ENCODE results near the gene HS3ST3B1. TPM values are rescaled to one million over a fixed set of nuclear protein-coding genes. Genes with fewer than 3 reads are reported as not detected.
A peak's percentile ranks its signal among the peaks of the same experiment; 100 is the strongest.

HS3ST3B1 gene
- total RNA-seq, 2 donors from 2014 or later = 13.2 to 22.0 TPM

DNA sequence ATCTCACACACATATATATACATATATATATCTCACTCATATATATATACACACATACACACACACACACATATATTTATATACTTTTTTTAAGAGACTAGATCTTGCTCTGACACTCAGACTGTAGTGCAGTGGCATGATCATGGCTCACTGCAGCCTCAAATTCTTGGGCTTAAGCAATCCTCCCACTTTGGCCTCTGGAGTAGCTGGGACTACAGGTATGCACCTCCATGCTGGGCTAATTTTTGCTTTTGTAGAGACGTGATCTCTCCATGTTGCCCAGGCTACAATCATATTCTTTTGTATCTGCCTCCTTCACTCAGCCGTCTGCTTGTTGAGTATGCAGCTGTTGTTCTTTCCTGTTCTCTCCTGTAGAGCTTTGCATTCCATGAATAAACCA lies 60.6 kb downstream of the HS3ST3B1 start:
- H3K27ac Mint-ChIP-seq = no peak overlapping the region
- no peak for DNase-seq (ENCODE audit: low spot score)
- H3K36me3 Mint-ChIP-seq = no peaks in the 10 kb centered on the region
- ATAC-seq = no peak
- H3K4me3 Mint-ChIP-seq = no peak overlapping the region
- H3K27me3 Mint-ChIP-seq = peaks cover 7 to 14% of the 10 kb centered on the region in 2 donors
- H3K9me3 Mint-ChIP-seq = no peaks in the 10 kb centered on the region
- H3K4me1 Mint-ChIP-seq (ENCODE audit: low read depth in 2 of 2) = peaks cover 20 to 21% of the 10 kb centered on the region in 2 donors

DNA sequence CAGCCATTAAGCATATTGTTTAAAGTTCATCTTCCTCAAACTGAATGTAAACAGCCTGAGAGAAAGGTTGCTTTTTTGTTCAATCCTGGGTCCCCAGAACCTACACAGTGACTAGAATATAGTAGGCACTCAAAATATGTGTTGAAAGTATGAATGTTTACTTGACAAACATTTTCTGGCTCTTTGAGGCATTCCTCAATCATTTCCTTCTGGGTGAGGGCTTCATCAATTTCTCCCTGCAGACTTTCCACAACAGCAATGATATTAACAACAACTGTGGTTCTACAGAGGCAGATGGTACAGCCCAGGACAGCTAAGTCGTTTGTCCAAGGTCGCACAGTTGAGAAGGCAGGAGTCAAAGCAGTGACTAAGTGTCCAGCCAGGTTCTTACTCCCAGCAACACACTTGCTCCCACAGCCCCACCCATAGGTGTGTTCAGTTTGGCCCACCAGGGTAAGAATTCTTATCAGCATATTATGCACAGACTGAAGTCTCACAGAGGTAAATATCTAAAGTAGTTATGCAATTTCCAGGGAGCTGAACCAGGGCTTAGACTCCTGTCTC lies 61.1 kb downstream of the HS3ST3B1 start:
- Mint-ChIP-seq H3K36me3 (no peaks in the 10 kb centered on the region), H3K4me1 (ENCODE audit: low read depth in 2 of 2) (peaks cover 20 to 21% of the 10 kb centered on the region in 2 donors), H3K27me3 (peaks cover 7 to 14% of the 10 kb centered on the region in 2 donors), H3K27ac (no peak overlapping the region), H3K9me3 (no peaks in the 10 kb centered on the region), H3K4me3 (no peak overlapping the region)
- ATAC-seq (no peak), DNase-seq (ENCODE audit: low spot score) (no peak)

DNA sequence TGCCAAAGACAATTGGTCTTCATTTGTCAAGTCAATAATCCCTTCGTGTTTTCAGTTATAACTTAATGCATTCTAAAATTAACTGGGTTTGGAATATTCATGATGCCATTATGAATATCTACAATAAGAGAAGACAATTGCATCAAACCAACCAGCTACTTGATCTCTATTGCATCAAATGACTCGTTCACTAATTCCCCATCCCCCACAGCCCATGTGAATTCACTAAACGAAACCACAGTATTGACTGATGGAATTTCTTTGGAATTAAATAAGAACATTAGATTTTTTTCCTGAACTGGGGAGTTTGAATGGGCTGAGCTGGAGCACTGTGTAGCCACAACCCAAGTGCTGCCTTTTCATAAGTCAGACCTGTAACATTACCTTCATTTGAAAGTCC lies 65.3 kb downstream of the HS3ST3B1 start:
- ATAC-seq (no peak), DNase-seq (ENCODE audit: low spot score) (no peak)
- H3K4me3 Mint-ChIP-seq = no peak overlapping the region
- peaks cover 0 to 7% of the 10 kb centered on the region in 2 donors for H3K27me3 Mint-ChIP-seq
- H3K4me1 Mint-ChIP-seq (ENCODE audit: low read depth in 2 of 2) = peaks cover under 1 to 3% of the 10 kb centered on the region in 2 donors
- H3K27ac Mint-ChIP-seq = no peak overlapping the region
- no peaks in the 10 kb centered on the region for H3K9me3 Mint-ChIP-seq
- H3K36me3 Mint-ChIP-seq = no peaks in the 10 kb centered on the region

- Mint-ChIP-seq H3K4me1 (ENCODE audit: low read depth in 2 of 2) (peaks cover 0 to 13% of the 10 kb centered on the region in 2 donors), H3K36me3 (no peaks in the 10 kb centered on the region), H3K9me3 (no peaks in the 10 kb centered on the region), H3K27me3 (peaks cover 0 to 6% of the 10 kb centered on the region in 2 donors), H3K4me3 (no peak overlapping the region), H3K27ac (no peak overlapping the region)
- ATAC-seq (no peak), DNase-seq (ENCODE audit: low spot score) (no peak)
Observed at GRCh38 chr17:14372461-14372860, 71.6 kb downstream of the HS3ST3B1 start.

GRCh38 chr17:14372905-14373613 lies 72.2 kb downstream of the HS3ST3B1 start:
- no peak for DNase-seq (ENCODE audit: low spot score)
- no peaks in the 10 kb centered on the region for H3K36me3 Mint-ChIP-seq
- no peak overlapping the region for H3K4me3 Mint-ChIP-seq
- ATAC-seq = no peak
- no peaks in the 10 kb centered on the region for H3K9me3 Mint-ChIP-seq
- H3K4me1 Mint-ChIP-seq (ENCODE audit: low read depth in 2 of 2) = peaks cover 0 to 13% of the 10 kb centered on the region in 2 donors
- no peak overlapping the region for H3K27ac Mint-ChIP-seq
- H3K27me3 Mint-ChIP-seq = peaks cover 0 to 6% of the 10 kb centered on the region in 2 donors

DNA sequence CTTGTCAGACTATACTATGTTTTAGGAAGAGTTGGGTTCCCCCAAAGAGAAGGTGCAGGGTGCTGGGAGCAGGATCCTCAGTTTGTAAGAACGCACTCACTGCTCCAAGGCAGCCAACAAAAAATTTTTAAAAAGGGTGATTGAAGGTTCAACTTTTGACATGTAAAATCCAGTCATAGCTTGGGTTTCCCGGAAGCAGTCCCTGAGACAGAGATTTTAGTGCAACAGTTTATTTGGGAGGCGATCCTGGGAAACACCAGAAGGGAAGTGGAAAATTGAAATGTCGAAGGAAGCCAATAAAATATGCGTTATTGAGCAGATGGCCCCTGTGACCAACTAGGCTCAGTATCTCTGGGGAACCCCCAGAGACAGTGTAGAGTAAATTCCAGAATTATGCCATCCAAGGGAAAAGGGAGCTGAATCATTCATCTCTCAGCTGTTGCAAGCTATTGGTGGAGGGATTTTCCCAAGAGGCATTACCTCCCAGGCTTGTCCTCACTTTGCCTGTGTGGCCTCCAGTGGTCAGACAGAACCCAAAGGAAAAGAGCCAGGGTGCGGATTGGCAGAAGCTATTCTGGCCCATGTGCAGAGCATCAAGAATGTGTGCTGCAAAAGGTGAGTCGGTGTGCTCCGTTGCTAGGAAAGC lies 72.9 kb downstream of the HS3ST3B1 start:
- no peak overlapping the region for H3K27ac Mint-ChIP-seq
- ATAC-seq = peak in 1 of 2 donors; percentile 68

DNA sequence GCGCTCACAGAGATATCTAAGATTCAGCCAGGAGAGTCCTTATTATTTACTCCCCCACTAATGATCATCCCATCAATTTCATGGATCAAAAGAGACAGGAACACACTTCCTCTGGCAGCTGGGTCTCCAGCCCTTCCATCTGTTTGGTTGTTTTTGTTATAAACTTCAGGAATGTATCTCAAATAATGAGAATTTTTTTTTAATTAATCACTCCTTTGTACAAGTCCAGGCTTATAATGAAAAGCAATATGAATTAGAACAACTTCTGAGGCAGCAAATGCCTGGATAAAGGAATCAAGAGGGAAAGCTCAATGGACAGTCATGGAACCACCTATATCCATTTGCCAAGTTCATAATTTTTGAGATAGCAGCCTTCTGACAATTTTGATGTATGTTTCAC lies 73.4 kb downstream of the HS3ST3B1 start:
- ATAC-seq (no peak), DNase-seq (ENCODE audit: low spot score) (no peak)
- Mint-ChIP-seq H3K27me3 (peaks cover 0 to 6% of the 10 kb centered on the region in 2 donors), H3K36me3 (no peaks in the 10 kb centered on the region), H3K9me3 (no peaks in the 10 kb centered on the region), H3K4me1 (ENCODE audit: low read depth in 2 of 2) (peaks cover 0 to 18% of the 10 kb centered on the region in 2 donors), H3K27ac (no peak overlapping the region), H3K4me3 (no peak overlapping the region)

More for the DNA sequence above, 72.9 kb downstream of the HS3ST3B1 start:
- Mint-ChIP-seq H3K9me3 (no peaks in the 10 kb centered on the region), H3K4me1 (ENCODE audit: low read depth in 2 of 2) (peaks cover 0 to 13% of the 10 kb centered on the region in 2 donors), H3K27me3 (peaks cover 0 to 6% of the 10 kb centered on the region in 2 donors), H3K4me3 (no peak overlapping the region), H3K36me3 (no peaks in the 10 kb centered on the region)
- no peak for DNase-seq (ENCODE audit: low spot score)

- H3K27ac Mint-ChIP-seq = no peak overlapping the region
- DNase-seq (ENCODE audit: low spot score) (no peak), ATAC-seq (no peak)
- peaks cover 0 to 3% of the 10 kb centered on the region in 2 donors for H3K27me3 Mint-ChIP-seq
- no peaks in the 10 kb centered on the region for H3K36me3 Mint-ChIP-seq
- H3K9me3 Mint-ChIP-seq = no peaks in the 10 kb centered on the region
- H3K4me1 Mint-ChIP-seq (ENCODE audit: low read depth in 2 of 2) = peaks cover 0 to 18% of the 10 kb centered on the region in 2 donors
- no peak overlapping the region for H3K4me3 Mint-ChIP-seq
Observed at GRCh38 chr17:14376666-14377065, 75.8 kb downstream of the HS3ST3B1 start.

- no peaks in the 10 kb centered on the region for H3K36me3 Mint-ChIP-seq
- peak overlapping the region in 1 of 2 donors; percentile 23 for H3K27ac Mint-ChIP-seq
- H3K27me3 Mint-ChIP-seq = no peaks in the 10 kb centered on the region
- no peak overlapping the region for H3K4me3 Mint-ChIP-seq
- no peaks in the 10 kb centered on the region for H3K9me3 Mint-ChIP-seq
- peaks cover 0 to 5% of the 10 kb centered on the region in 2 donors for H3K4me1 Mint-ChIP-seq (ENCODE audit: low read depth in 2 of 2)
- ATAC-seq (no peak), DNase-seq (ENCODE audit: low spot score) (no peak)
Observed at GRCh38 chr17:14381606-14382005, 80.7 kb downstream of the HS3ST3B1 start.

DNA sequence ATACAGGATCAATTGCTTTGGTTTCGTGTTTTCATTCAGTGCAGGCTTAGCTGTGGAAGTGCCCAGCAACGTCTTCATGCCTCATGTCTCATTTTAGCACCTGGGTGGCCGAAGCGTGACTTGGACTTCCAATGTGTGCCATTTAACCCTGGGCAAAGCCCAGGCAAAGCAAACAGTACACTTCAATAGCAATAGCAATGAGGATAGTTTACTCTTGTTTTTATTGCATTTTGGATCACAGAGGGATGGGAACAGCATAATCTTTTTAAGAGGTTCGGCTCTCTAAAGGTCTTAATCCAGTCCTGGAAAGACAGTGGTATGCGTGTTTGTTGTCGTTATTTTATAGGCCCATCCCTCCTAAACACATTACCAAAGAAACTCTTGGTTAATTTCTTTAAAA lies 86.2 kb downstream of the HS3ST3B1 start:
- no peak for ATAC-seq
- H3K27ac Mint-ChIP-seq = no peak overlapping the region
- H3K36me3 Mint-ChIP-seq = peaks cover 10% of the 10 kb centered on the region
- no peaks in the 10 kb centered on the region for H3K4me1 Mint-ChIP-seq (ENCODE audit: low read depth in 2 of 2)
- no peaks in the 10 kb centered on the region for H3K27me3 Mint-ChIP-seq
- H3K4me3 Mint-ChIP-seq = no peak overlapping the region
- DNase-seq (ENCODE audit: low spot score) = no peak
- H3K9me3 Mint-ChIP-seq = peaks cover 6% of the 10 kb centered on the region

DNA sequence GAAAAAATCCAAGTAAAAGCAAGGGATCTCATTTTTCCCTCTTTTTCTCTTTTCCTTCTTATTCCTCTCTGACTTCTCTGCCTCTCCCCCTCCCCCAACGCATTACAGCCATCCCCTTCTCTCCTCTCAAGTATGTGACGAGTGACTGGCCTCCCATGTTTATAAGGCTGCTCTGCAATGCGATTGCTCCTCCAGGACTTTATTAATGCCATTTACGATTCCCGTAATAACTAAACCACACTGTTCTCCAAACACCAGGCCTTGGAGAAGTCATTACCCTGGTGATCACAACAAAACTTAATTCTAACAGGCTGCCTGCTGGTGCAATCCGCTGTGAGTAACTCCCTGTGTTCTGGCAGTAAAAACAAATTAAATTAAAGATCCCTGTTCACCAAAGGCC lies 88.8 kb downstream of the HS3ST3B1 start:
- Mint-ChIP-seq H3K27ac (no peak overlapping the region), H3K9me3 (peaks cover 6% of the 10 kb centered on the region), H3K27me3 (no peaks in the 10 kb centered on the region), H3K4me1 (ENCODE audit: low read depth in 2 of 2) (no peaks in the 10 kb centered on the region), H3K36me3 (peaks cover 10% of the 10 kb centered on the region), H3K4me3 (no peak overlapping the region)
- ATAC-seq (no peak), DNase-seq (ENCODE audit: low spot score) (no peak)

GRCh38 chr17:14393723-14394122 lies 92.8 kb downstream of the HS3ST3B1 start:
- no peak overlapping the region for H3K27ac Mint-ChIP-seq
- H3K9me3 Mint-ChIP-seq = peaks cover 13% of the 10 kb centered on the region
- DNase-seq (ENCODE audit: low spot score) (no peak), ATAC-seq (no peak)
- H3K36me3 Mint-ChIP-seq = peaks cover 10% of the 10 kb centered on the region
- peaks cover 8 to 10% of the 10 kb centered on the region in 2 donors for H3K4me1 Mint-ChIP-seq (ENCODE audit: low read depth in 2 of 2)
- no peak overlapping the region for H3K4me3 Mint-ChIP-seq
- H3K27me3 Mint-ChIP-seq = no peaks in the 10 kb centered on the region

GRCh38 chr17:14395255-14395654 lies 94.4 kb downstream of the HS3ST3B1 start:
- peaks cover 10% of the 10 kb centered on the region for H3K36me3 Mint-ChIP-seq
- no peaks in the 10 kb centered on the region for H3K27me3 Mint-ChIP-seq
- no peak overlapping the region for H3K27ac Mint-ChIP-seq
- ATAC-seq = peak; percentile 51 to 68
- H3K4me1 Mint-ChIP-seq (ENCODE audit: low read depth in 2 of 2) = peaks cover 15 to 19% of the 10 kb centered on the region in 2 donors
- peaks cover 13% of the 10 kb centered on the region for H3K9me3 Mint-ChIP-seq
- no peak for DNase-seq (ENCODE audit: low spot score)
- no peak overlapping the region for H3K4me3 Mint-ChIP-seq

GRCh38 chr17:14396547-14396946 lies 95.7 kb downstream of the HS3ST3B1 start:
- Mint-ChIP-seq H3K27me3 (no peaks in the 10 kb centered on the region), H3K4me1 (ENCODE audit: low read depth in 2 of 2) (peaks cover 17 to 19% of the 10 kb centered on the region in 2 donors), H3K36me3 (peaks cover 4% of the 10 kb centered on the region), H3K27ac (no peak overlapping the region), H3K9me3 (peaks cover 11% of the 10 kb centered on the region), H3K4me3 (no peak overlapping the region)
- no peak for DNase-seq (ENCODE audit: low spot score)
- no peak for ATAC-seq

Measured in natural killer cell treated with Interleukin-12 subunit alpha and Interleukin-12 subunit beta and Interleukin-15 and Interleukin-18, amount 100 ng/mL, for 72 hours (primary cell).